ENCODE results near the gene OR51T1.

- TF ChIP-seq, protein P1, sequence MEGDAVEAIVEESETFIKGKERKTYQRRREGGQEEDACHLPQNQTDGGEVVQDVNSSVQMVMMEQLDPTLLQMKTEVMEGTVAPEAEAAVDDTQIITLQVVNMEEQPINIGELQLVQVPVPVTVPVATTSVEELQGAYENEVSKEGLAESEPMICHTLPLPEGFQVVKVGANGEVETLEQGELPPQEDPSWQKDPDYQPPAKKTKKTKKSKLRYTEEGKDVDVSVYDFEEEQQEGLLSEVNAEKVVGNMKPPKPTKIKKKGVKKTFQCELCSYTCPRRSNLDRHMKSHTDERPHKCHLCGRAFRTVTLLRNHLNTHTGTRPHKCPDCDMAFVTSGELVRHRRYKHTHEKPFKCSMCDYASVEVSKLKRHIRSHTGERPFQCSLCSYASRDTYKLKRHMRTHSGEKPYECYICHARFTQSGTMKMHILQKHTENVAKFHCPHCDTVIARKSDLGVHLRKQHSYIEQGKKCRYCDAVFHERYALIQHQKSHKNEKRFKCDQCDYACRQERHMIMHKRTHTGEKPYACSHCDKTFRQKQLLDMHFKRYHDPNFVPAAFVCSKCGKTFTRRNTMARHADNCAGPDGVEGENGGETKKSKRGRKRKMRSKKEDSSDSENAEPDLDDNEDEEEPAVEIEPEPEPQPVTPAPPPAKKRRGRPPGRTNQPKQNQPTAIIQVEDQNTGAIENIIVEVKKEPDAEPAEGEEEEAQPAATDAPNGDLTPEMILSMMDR (IDR thresholded peaks at IDR 0.05) = no peak
- TF ChIP-seq EP300 (IDR thresholded peaks at IDR 0.05) = no peak
- no peak for TF ChIP-seq POLR2AphosphoS5 (IDR thresholded peaks at IDR 0.05)
Measured at GRCh38 chr11:4926608-4927007, 44.9 kb downstream of the OR51T1 start.

All from suprapubic skin (tissue), 4 donors.